ENCODE data around the gene GIT2.

Gene GIT2

DNA sequence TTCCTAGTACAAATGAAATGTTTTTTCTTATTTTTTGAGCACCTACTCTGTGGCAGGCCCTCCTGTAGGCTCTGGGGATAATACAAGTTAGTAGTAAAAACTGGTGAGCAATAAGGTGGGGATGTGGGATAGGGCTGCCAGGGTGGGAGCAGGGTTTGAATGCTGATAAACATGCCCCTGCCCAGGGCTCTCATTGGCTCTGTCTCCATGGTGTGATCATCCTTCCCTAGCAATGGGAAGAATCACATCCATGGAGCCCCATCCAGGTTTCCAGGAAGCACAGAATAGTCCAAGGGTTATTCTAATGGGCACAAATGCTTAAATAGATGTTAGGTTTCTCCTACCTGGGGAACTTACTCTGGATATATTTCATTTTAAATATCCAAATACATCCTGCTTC, 45.5 kb downstream of the GIT2 start:
- Mint-ChIP-seq H3K36me3 (peaks cover 98% of the 10 kb centered on the region), H3K4me1 (peaks cover 36% of the 10 kb centered on the region), H3K27ac (peak overlapping the region; percentile 74), H3K4me3 (no peak overlapping the region), H3K9me3 (no peaks in the 10 kb centered on the region)
- ATAC-seq (no peak), DNase-seq (ENCODE audit: low spot score in 2 of 2) (no peak)

DNA sequence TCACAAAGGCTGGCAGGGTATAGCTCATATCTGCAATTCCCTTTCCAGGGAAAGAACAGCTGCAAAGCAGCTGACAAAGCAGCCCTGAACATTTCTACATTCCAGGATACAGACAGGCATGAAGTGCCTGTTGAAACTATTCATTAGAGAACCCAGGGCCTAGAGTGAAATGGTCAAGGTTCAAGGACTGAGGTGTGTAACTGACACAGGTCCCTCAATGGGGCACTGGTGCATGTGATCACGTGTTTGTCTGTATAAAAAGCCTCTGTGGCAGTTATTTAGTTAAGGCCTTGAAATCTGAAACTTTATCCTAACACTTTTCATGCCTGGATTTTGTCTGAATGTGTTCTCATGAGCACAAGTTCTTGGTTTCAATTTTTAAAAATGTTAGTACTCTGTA, 47.1 kb downstream of the GIT2 start:
- Mint-ChIP-seq H3K4me1 (peaks cover 44% of the 10 kb centered on the region), H3K4me3 (no peak overlapping the region), H3K36me3 (peaks cover 99% of the 10 kb centered on the region), H3K27ac (peak overlapping the region; percentile 81), H3K9me3 (no peaks in the 10 kb centered on the region)
- ATAC-seq, result no peak
- no peak for DNase-seq (ENCODE audit: low spot score in 2 of 2)

DNA sequence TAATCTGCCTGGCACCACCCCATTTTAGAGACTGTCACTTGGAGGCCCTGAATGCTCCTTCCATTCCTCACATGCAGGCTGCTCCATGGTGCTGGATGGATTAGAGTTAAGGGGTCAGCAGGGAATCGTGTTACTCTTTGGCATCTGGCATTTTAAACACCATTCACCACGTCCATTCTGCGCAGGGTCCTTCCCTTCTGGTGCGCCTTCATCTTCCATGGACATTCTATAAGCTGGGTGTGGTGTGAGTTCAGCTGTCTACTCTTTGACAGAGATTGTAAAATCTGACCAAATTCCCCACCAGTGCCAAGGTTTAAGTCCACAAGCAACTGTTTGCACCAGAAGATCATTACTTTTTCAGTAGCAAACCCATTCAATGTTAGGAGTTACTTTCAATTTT, 47.8 kb downstream of the GIT2 start:
- Mint-ChIP-seq H3K27ac (peak overlapping the region; percentile 81), H3K36me3 (peaks cover 99% of the 10 kb centered on the region), H3K4me3 (no peak overlapping the region), H3K9me3 (no peaks in the 10 kb centered on the region), H3K4me1 (peaks cover 42% of the 10 kb centered on the region)
- ATAC-seq, result no peak
- DNase-seq (ENCODE audit: low spot score in 2 of 2), result no peak

DNA sequence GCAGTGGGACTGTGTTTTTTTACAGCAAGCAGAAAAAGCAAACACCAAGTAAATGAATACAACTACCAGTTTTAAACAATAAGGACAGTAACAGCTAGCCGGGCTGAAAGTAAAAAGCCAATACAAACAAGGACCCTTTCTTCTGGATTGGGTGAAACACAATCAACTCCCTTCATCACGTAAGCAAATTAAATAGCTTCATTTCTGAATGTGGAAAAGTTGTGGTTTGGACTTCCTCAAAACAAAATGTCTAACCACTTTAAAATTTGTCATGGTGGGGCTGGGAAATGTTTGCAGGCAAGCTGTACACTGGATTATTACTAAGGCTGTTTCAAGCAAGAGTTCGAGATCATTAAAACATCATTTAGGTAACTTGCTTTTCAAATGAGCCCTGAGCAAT, 48.6 kb downstream of the GIT2 start:
- ATAC-seq, result no peak
- Mint-ChIP-seq H3K4me3 (no peak overlapping the region), H3K27ac (peak overlapping the region; percentile 81), H3K9me3 (no peaks in the 10 kb centered on the region), H3K4me1 (peaks cover 33% of the 10 kb centered on the region), H3K36me3 (peaks cover 99% of the 10 kb centered on the region)
- DNase-seq (ENCODE audit: low spot score in 2 of 2), result no peak

DNA sequence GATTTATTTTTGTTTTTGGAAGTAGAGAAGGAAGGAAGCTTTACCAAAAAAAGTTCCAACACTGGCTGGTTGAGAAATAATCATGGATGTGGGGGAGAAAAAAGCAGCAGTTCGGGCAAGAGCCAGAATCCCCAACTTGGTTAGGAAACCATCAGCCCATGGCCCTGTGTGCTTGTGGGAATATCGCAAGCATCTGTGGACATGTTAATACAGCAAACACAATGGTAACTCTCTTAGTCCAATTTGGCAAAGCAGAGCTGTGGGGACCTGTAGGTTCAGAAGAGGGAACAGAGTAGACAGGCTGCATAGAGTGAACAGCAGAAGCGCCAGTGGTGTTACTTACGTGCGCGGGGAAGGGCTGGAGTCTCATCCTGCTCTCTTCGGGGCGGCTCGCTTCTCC, 49.3 kb downstream of the GIT2 start:
- Mint-ChIP-seq H3K27ac (peak overlapping the region; percentile 81), H3K36me3 (peaks cover 94% of the 10 kb centered on the region), H3K4me1 (peaks cover 29% of the 10 kb centered on the region), H3K9me3 (no peaks in the 10 kb centered on the region), H3K4me3 (no peak overlapping the region)
- DNase-seq (ENCODE audit: low spot score in 2 of 2) (no peak), ATAC-seq (no peak)

DNA sequence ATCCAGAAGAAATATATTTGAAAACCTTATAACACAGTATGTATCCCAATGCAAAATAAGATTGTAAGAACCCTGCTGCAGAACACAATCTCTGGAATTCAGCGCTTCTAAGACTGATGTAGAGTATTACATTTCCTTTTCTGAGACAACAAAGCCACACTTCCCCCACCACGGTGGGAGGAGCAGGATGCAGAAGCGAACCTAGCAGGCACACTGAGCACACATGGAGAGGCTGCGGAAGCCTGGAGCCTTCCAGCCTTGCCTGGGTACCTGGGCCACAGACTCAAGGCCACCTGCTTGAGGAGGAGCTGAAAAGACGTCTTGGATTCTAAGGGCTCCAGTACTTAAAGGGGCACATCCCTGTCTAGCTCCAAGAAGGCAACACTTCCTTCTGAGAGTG, 49.7 kb downstream of the GIT2 start:
- peak overlapping the region; percentile 81 for H3K27ac Mint-ChIP-seq
- H3K36me3 Mint-ChIP-seq, result peaks cover 90% of the 10 kb centered on the region
- H3K4me1 Mint-ChIP-seq, result peaks cover 29% of the 10 kb centered on the region
- DNase-seq (ENCODE audit: low spot score in 2 of 2), result no peak
- no peak for ATAC-seq
- no peaks in the 10 kb centered on the region for H3K9me3 Mint-ChIP-seq
- no peak overlapping the region for H3K4me3 Mint-ChIP-seq

DNA sequence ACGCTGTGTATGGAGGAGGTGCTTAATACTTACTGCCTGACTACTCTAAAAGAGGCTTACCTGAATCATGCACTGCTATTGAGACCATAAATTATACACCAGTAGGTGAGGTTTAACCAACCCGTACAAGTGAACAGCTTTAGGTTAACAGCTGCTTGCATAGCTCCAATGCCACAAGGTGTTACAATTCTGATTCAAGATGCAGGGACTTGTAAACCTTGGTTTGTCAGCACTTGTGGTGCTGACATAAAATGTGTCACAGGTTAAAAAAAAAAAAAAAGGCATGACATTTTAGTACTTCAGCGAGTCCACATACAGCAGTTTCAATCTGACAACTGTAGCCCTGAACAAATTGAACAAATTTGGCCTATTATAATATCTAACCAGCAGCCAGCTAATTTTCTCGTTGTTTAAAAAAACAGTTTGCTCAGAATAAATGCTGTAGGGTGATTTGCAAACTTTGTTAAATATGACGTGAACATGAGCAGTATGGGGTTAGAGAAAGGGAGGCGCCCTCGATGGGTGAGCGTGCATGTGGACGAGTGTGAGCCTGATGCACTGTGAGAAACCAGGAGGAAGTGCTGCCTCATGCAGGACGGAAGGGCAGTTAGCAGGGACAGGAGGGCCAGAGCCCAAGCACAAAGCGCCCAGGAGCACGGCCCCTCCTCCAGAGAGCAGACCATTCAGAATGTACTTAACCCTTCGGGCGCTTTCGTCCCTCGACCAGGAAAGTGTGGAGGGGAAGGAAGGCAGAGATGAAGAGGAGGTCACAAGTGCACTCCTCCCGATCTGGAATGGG, 51.4 kb downstream of the GIT2 start:
- Mint-ChIP-seq H3K27ac (peak overlapping the region; percentile 80), H3K4me3 (no peak overlapping the region), H3K4me1 (peaks cover 29% of the 10 kb centered on the region), H3K9me3 (no peaks in the 10 kb centered on the region), H3K36me3 (peaks cover 87% of the 10 kb centered on the region)
- ATAC-seq, result peak; percentile 93
- no peak for DNase-seq (ENCODE audit: low spot score in 2 of 2)

DNA sequence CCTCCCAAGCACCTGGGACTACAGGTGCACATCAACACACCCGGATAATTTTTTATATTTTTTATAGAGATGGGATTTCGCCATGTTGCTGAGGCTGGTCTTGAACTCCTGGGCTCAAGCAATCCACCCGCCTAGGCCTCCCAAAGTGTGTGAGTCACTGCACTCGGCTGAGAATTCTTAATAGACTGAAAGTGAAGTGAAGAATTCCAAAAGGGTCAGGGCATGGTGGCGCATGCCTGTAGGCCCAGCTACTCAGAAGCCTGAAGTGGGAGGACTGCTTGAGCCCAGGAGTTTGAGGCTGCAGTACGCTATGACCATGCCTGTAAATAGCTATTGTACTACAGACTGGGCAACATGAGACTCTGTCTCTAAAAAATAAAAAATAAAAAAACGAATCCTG, 52.4 kb downstream of the GIT2 start:
- ATAC-seq, result no peak
- Mint-ChIP-seq H3K36me3 (peaks cover 86% of the 10 kb centered on the region), H3K9me3 (no peaks in the 10 kb centered on the region), H3K4me3 (no peak overlapping the region), H3K27ac (no peak overlapping the region), H3K4me1 (peaks cover 29% of the 10 kb centered on the region)
- no peak for DNase-seq (ENCODE audit: low spot score in 2 of 2)

DNA sequence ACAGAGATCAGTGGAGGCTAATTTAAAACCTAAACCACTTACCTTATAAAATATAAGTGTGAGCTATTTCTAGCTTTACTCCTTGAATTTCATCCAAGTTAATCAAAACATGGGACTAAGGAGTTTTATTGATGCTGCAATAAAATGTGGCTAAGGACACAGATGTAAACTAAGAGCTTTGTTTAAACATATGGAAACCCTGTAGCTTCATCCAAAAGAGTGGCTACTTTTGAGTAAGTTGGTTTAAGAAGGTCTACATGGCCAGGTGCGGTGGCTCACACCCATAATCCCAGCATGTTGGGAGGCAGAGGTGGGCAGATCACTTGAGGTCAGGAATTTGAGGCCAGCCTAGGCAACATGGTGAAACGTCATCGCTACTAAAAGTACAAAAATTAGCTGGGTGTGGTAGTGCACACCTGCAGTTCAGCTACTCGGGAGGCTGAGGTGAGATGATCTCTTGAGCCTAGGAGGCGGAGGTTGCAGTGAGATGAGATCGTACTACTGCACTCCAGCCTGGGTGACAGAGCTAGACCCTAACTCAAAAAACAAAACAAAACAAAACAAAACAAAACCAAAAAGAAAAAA, 55.7 kb downstream of the GIT2 start:
- Mint-ChIP-seq H3K9me3 (no peaks in the 10 kb centered on the region), H3K27ac (no peak overlapping the region), H3K36me3 (peaks cover 84% of the 10 kb centered on the region), H3K4me1 (peaks cover 8% of the 10 kb centered on the region), H3K4me3 (no peak overlapping the region)
- ATAC-seq (no peak), DNase-seq (ENCODE audit: low spot score in 2 of 2) (no peak)

DNA sequence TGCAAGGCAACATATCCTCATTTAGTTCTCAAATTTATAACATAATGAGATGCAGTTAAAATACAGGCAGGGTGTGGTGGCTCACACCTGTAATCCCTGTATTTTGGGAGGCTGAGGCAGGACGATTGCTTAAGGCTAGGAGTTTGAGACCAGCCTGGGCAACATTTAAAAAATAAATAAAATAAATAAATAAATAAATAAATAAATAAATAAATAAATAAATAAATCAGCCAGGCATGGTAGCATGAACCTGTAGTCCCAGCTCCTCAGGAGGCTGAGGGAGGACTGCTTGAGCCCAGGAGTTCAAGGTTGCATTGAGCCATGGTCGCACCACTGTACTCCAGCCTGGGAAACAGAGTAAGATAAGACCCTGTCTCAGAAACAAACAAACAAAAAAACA, 56.7 kb downstream of the GIT2 start:
- Mint-ChIP-seq H3K27ac (peak overlapping the region; percentile 26), H3K9me3 (no peaks in the 10 kb centered on the region), H3K4me3 (no peak overlapping the region), H3K36me3 (peaks cover 84% of the 10 kb centered on the region), H3K4me1 (peaks cover 2% of the 10 kb centered on the region)
- ATAC-seq (no peak), DNase-seq (ENCODE audit: low spot score in 2 of 2) (no peak)

DNA sequence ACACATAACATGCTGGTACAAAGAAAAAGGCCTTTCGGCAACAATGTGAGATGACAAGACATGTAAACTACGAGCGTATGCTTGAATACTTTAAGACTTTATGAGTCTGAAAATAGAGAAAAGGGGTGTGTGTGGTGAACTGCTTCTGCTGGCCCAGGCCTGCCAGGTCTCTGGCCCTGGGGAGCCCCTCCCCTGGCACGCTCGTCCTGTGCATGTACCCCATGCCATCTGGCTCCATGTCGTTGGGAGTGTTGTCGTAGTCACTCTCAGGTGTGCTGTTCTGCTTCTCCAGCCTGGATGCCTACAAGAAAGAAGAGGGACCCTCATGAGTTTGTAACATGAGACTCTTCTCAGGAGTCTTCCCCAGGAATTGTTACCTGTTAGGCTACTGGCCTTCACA, 57.2 kb downstream of the GIT2 start:
- ATAC-seq, result no peak
- peaks cover 85% of the 10 kb centered on the region for H3K36me3 Mint-ChIP-seq
- peak overlapping the region; percentile 26 for H3K27ac Mint-ChIP-seq
- H3K4me1 Mint-ChIP-seq, result no peaks in the 10 kb centered on the region
- H3K4me3 Mint-ChIP-seq, result no peak overlapping the region
- no peaks in the 10 kb centered on the region for H3K9me3 Mint-ChIP-seq
- no peak for DNase-seq (ENCODE audit: low spot score in 2 of 2)

DNA sequence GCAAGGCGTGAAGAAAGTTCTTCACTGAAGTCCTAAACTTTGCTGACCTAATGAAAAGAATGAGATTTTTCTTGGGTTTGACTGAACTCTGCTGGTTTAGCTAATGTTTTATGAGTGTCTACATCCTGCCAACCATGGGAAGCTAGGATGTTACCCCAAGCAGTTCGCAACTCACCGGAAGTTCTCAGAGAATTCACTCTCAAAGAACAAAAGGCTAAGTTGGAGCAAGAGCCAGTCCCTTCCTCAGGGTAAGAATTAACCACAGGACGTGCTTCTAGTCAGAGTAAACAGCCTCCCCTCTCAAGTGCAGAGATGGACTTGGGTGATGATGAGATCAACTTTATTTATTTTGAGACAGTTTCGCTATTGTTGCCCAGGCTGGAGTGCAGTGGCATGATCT, 58.8 kb downstream of the GIT2 start:
- Mint-ChIP-seq H3K4me3 (no peak overlapping the region), H3K9me3 (no peaks in the 10 kb centered on the region), H3K27ac (no peak overlapping the region), H3K36me3 (peaks cover 86% of the 10 kb centered on the region), H3K4me1 (no peaks in the 10 kb centered on the region)
- no peak for DNase-seq (ENCODE audit: low spot score in 2 of 2)
- ATAC-seq, result no peak

DNA sequence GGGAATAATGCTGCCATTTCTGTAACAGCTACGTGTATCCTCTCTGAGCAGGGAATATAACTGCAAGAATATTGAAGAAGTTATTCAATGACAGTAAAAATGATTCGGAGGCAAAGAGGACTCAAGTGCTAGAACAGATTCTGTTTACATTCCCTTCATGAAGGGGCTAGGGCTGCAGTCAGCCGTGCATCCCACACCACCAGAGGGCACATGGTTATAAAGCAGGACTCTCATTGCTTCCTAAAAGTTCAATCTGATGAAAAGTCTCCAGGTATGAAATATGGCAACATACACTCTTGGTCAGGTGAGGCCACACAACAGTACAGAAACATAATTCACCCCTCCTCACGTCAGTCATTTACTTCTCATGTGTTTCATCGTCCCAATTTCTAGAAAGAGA, 62.1 kb downstream of the GIT2 start:
- DNase-seq (ENCODE audit: low spot score in 2 of 2) (no peak), ATAC-seq (no peak)
- no peaks in the 10 kb centered on the region for H3K9me3 Mint-ChIP-seq
- no peak overlapping the region for H3K4me3 Mint-ChIP-seq
- H3K27ac Mint-ChIP-seq, result no peak overlapping the region
- H3K4me1 Mint-ChIP-seq, result no peaks in the 10 kb centered on the region
- H3K36me3 Mint-ChIP-seq, result peaks cover 92% of the 10 kb centered on the region

DNA sequence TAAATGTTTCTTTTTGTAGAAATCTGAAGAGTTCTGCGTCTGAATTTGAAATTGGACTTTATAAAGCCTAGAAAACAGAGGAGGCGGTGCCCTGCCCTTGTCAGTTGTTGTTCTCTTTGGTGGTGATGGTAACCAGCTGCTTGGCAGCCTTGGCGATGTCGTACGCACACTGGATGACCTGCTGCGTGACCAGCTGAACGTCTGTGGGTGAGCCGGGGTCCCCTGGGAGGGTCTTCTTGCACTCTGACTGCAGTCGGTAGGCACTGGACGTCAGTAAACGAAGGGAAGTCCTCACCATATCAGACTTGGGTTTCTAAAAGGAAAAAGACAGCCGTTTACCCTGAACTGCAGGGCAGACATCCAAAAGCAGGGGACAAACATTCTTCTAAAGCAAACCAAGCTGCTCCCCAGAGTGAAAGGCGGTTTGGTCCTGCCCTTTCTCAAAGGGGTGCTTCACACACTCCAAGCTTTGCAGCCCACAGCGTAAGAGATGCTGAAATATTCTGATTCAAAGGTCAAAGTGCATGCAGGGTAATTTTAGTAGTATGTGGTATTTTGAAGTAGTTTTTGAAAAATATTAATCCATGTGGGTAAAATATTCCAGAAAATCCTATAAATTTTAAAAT, 63.2 kb downstream of the GIT2 start:
- Mint-ChIP-seq H3K4me3 (no peak overlapping the region), H3K27ac (no peak overlapping the region), H3K9me3 (no peaks in the 10 kb centered on the region), H3K36me3 (peaks cover 83% of the 10 kb centered on the region), H3K4me1 (no peaks in the 10 kb centered on the region)
- DNase-seq (ENCODE audit: low spot score in 2 of 2) (no peak), ATAC-seq (no peak)

DNA sequence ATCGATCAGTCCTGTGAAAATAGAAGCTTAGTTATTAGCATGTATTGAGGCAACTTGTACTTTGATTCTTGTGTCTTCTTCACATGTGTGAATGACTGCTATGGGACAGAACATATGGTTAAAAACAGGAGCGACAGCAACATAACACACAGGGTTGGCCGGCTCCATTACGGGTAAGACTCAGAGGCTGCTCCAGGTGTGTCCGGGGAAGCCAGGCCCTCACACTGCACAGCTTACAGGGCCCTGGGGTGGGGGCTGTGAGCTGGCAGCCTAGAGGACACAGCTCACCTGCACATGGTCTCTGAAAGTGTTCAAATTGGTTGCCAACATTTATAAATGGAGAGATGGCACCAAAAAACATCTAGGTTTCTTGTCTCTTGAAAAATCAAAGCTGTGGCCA, 65.0 kb downstream of the GIT2 start:
- H3K9me3 Mint-ChIP-seq, result no peaks in the 10 kb centered on the region
- no peak for ATAC-seq
- H3K4me3 Mint-ChIP-seq, result no peak overlapping the region
- peaks cover 73% of the 10 kb centered on the region for H3K36me3 Mint-ChIP-seq
- H3K4me1 Mint-ChIP-seq, result peaks cover 6% of the 10 kb centered on the region
- DNase-seq (ENCODE audit: low spot score in 2 of 2), result no peak
- peak overlapping the region; percentile 76 for H3K27ac Mint-ChIP-seq

All from stimulated activated effector memory CD8-positive, alpha-beta T cell treated with anti-CD3 and anti-CD28 coated beads, Interleukin-12 subunit alpha, Interleukin-12 subunit beta, amount 100 ng/mL, for 72 hours (primary cell).